Effector memory CD4-positive, alpha-beta T cell (primary cell): Measurements from ENCODE around the gene RGL1.
A peak's percentile ranks its signal among the peaks of the same experiment; 100 is the strongest.

Source experiments
- DNase-seq, 3 donors: peaks; one replicate each; pipeline ENCODE4 v3.0.0-alpha.2; 2020
- H3K27ac ChIP-seq: 2 replicates; pipeline ENCODE4 v1.7.0; 2013; ENCODE audit warnings: mild to moderate bottlenecking, low read length, moderate library complexity; ENCODE audit not compliant: insufficient read depth, poor library complexity, severe bottlenecking
- H3K27me3 ChIP-seq: replicated peaks from 2 replicates; pipeline ENCODE4 v1.7.0; 2013; ENCODE audit warnings: mild to moderate bottlenecking, low read length; ENCODE audit not compliant: insufficient read depth, control insufficient read depth, poor library complexity, severe bottlenecking
- H3K36me3 ChIP-seq: 2 replicates; pipeline ENCODE4 v1.7.0; 2013; ENCODE audit warnings: mild to moderate bottlenecking, low read length, moderate library complexity; ENCODE audit not compliant: control insufficient read depth, insufficient read depth
- H3K4me1 ChIP-seq: 2 replicates; pipeline ENCODE4 v1.7.0; 2013; ENCODE audit warnings: low read length, mild to moderate bottlenecking; ENCODE audit not compliant: control insufficient read depth, insufficient read depth, poor library complexity, severe bottlenecking
- H3K4me3 ChIP-seq: 2 replicates; pipeline ENCODE4 v1.7.0; 2013; ENCODE audit warnings: low read length, low read depth, mild to moderate bottlenecking; ENCODE audit not compliant: insufficient read depth, poor library complexity, severe bottlenecking
- H3K9me3 ChIP-seq: 2 replicates; pipeline ENCODE4 v1.7.0; 2013; ENCODE audit warnings: mild to moderate bottlenecking, low read length, moderate library complexity; ENCODE audit not compliant: control insufficient read depth

The RGL1 gene

GRCh38 chr1:183882335-183883167, 77.6 kb downstream of the RGL1 start:
- DNase-seq = no peak
- Histone ChIP-seq H3K36me3 (no peaks in the 10 kb centered on the region), H3K27ac (no peak overlapping the region), H3K4me3 (no peak overlapping the region), H3K4me1 (peaks cover 5% of the 10 kb centered on the region), H3K9me3 (no peaks in the 10 kb centered on the region), H3K27me3 (no peaks in the 10 kb centered on the region)

- Histone ChIP-seq H3K4me3 (no peak overlapping the region), H3K27me3 (no peaks in the 10 kb centered on the region), H3K4me1 (peaks cover 13% of the 10 kb centered on the region), H3K36me3 (no peaks in the 10 kb centered on the region), H3K27ac (no peak overlapping the region), H3K9me3 (no peaks in the 10 kb centered on the region)
- no peak for DNase-seq
These were observed 78.7 kb downstream of the RGL1 start for GRCh38 chr1:183883623-183884022.

- no peak for DNase-seq
- Histone ChIP-seq H3K4me1 (peaks cover 18% of the 10 kb centered on the region), H3K27ac (no peak overlapping the region), H3K36me3 (no peaks in the 10 kb centered on the region), H3K27me3 (no peaks in the 10 kb centered on the region), H3K9me3 (no peaks in the 10 kb centered on the region), H3K4me3 (no peak overlapping the region)
These were observed 79.6 kb downstream of the RGL1 start for GRCh38 chr1:183884526-183884925.

GRCh38 chr1:183885142-183885735, 80.3 kb downstream of the RGL1 start:
- no peaks in the 10 kb centered on the region for H3K9me3 ChIP-seq
- H3K36me3 ChIP-seq = no peaks in the 10 kb centered on the region
- no peak overlapping the region for H3K27ac ChIP-seq
- no peak for DNase-seq
- H3K4me1 ChIP-seq = peaks cover 18% of the 10 kb centered on the region
- no peak overlapping the region for H3K4me3 ChIP-seq
- H3K27me3 ChIP-seq = no peaks in the 10 kb centered on the region

GRCh38 chr1:183886083-183886828, 81.3 kb downstream of the RGL1 start:
- no peaks in the 10 kb centered on the region for H3K27me3 ChIP-seq
- H3K9me3 ChIP-seq = no peaks in the 10 kb centered on the region
- peaks cover 18% of the 10 kb centered on the region for H3K4me1 ChIP-seq
- no peak overlapping the region for H3K27ac ChIP-seq
- no peak overlapping the region for H3K4me3 ChIP-seq
- no peaks in the 10 kb centered on the region for H3K36me3 ChIP-seq
- no peak for DNase-seq

DNA sequence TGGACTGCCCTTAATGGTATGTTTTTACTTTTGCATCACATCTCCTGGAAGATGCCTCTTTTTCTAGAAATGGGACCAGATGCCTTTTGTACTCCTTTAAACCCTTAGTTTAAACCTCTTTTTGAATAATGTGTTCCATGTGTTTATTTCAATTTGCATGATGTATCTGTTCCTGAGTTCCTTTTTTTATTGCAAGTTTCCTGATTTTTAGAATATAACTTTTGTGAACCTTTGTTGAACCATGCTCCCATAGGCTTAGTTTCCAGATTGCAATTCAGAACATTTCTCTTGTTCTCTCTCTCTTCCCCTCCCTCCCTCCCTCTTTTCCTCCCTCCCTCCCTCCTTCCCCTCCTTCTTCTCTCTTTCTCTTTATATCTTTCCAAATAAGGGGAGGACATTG, 81.9 kb downstream of the RGL1 start:
- Histone ChIP-seq H3K27ac (no peak overlapping the region), H3K9me3 (no peaks in the 10 kb centered on the region), H3K27me3 (no peaks in the 10 kb centered on the region), H3K36me3 (no peaks in the 10 kb centered on the region), H3K4me3 (no peak overlapping the region), H3K4me1 (peaks cover 18% of the 10 kb centered on the region)
- no peak for DNase-seq

DNA sequence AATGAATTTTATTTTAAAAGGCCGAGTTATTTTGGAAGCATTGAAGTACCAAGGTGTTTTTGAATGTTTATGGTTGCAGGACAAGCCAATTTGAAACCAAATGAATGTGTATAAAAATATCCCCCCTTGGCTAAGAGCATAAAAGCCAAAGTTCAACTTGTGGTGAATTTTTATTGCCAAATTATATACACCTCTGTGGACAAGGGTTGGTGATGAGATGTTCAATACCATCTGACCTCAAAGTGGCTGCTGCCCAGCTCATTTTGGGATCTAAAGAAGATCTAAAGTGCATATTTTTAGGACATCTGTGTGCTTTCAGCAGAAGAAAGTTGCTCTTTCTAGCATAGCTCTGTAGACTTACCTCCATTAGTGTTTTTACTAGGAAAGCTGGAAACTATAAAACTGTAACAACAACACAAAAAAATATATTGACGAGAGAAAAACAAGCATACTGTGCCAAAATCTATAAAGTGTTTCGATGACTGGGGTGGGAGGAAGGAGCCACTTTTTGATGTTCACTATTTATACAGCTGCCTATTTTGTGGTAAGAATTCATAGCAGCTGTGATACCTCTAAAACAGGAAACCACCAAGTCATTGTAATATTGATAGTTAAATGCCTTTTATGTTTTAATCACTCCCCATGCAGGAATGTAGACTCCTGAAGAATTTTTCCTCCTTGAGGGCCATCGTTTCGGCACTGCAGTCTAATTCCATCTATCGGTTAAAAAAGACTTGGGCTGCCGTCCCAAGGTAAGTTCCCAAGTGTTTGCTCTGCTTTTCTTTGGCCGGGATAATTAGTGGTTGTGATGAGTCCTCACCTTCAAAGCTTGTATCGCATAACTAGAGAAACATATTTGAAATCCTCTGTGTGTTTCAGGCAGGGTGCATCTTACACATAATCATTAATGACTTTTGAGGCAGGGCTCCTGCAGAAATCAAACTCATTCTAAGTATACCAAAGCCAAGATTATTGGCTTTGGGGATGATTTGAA, 83.2 kb downstream of the RGL1 start:
- H3K4me1 ChIP-seq = peaks cover 18% of the 10 kb centered on the region
- H3K36me3 ChIP-seq = no peaks in the 10 kb centered on the region
- no peak overlapping the region for H3K27ac ChIP-seq
- H3K9me3 ChIP-seq = no peaks in the 10 kb centered on the region
- peak overlapping the region; percentile 13 for H3K4me3 ChIP-seq
- H3K27me3 ChIP-seq = no peaks in the 10 kb centered on the region
- DNase-seq = no peak

- Histone ChIP-seq H3K4me3 (no peak overlapping the region), H3K27ac (no peak overlapping the region), H3K9me3 (no peaks in the 10 kb centered on the region), H3K36me3 (no peaks in the 10 kb centered on the region), H3K4me1 (peaks cover 18% of the 10 kb centered on the region), H3K27me3 (no peaks in the 10 kb centered on the region)
- DNase-seq = no peak
These were observed 84.2 kb downstream of the RGL1 start for GRCh38 chr1:183889095-183889494.

- no peaks in the 10 kb centered on the region for H3K9me3 ChIP-seq
- DNase-seq = no peak
- H3K4me1 ChIP-seq = peaks cover 18% of the 10 kb centered on the region
- H3K27ac ChIP-seq = no peak overlapping the region
- H3K4me3 ChIP-seq = no peak overlapping the region
- no peaks in the 10 kb centered on the region for H3K27me3 ChIP-seq
- no peaks in the 10 kb centered on the region for H3K36me3 ChIP-seq
These were observed 86.4 kb downstream of the RGL1 start for GRCh38 chr1:183891158-183891856.
